Mucosa of descending colon (tissue), 3 donors: Measurements from ENCODE around the gene ADGRV1. TPM values are rescaled to one million over a fixed set of nuclear protein-coding genes. Genes with fewer than 3 reads are reported as not detected.

Experiments used
- ATAC-seq: fragments of 200-7000 bp; cut with Tn5 transposase; one replicate; pipeline ENCODE4 v1.9.1; 2020; ENCODE audit warnings: mild to moderate bottlenecking, moderate library complexity
- DNase-seq, 3 donors: peaks; one replicate each; pipeline ENCODE4 v3.0.0-alpha.2; 2020
- H3K36me3 ChIP-seq: fragments of 200-600 bp; one replicate; pipeline ENCODE4 v1.8.0; 2021; ENCODE audit warnings: low read depth, mild to moderate bottlenecking
- H3K4me1 ChIP-seq: fragments of 200-600 bp; one replicate; pipeline ENCODE4 v1.8.0; 2021; ENCODE audit warnings: low read depth, mild to moderate bottlenecking
- H3K4me3 ChIP-seq: fragments of 200-600 bp; one replicate; pipeline ENCODE4 v1.8.0; 2021; ENCODE audit warnings: mild to moderate bottlenecking
- H3K9me3 ChIP-seq: fragments of 200-600 bp; one replicate; pipeline ENCODE4 v1.8.0; 2021; ENCODE audit warnings: mild to moderate bottlenecking
- CTCF ChIP-seq: fragments of 200-600 bp; IDR thresholded peaks from one replicate; pipeline ENCODE4 v1.8.0; 2022; ENCODE audit warnings: antibody characterized with exemption, mild to moderate bottlenecking
- intact Hi-C, 2 donors: fragments of 100-400 bp; cut with DNase I in 1 of 2; cut with micrococcal nuclease in 1 of 2; formaldehyde crosslinking; loops; one replicate each; pipeline versions ENCODE4 v1.11.0 to v1.11.1; 2022; cut with DNase I, micrococcal nuclease
- total RNA-seq, 3 donors: library from RNA; stranded (reverse); fragmentation: NEBNext Ultra II Directional in 2 of 3; extraction: Animal tissue kit (Norgen Biotek cat#: 25700) in 2 of 3; gene quantifications; one replicate each; pipeline versions ENCODE4 v1.2.1 to v1.2.4, GENCODE V29; 2021 to 2023
- donor health status: DM: no; HTN: no; CAD: no; lungs with moderate emphysema.
- donor health status: DM: no; HTN: no; CAD: no.
- donor health status: DM: no; HTN: yes; CAD: no.

ADGRV1 gene
- total RNA-seq, 3 donors from 2014 or later, result 4.5 to 8.6 (median 6.1) TPM

- Histone ChIP-seq H3K4me1 (no peaks in the 10 kb centered on the region), H3K9me3 (no peaks in the 10 kb centered on the region), H3K36me3 (no peaks in the 10 kb centered on the region), H3K4me3 (no peak overlapping the region)
- DNase-seq, result no peak
- intact Hi-C loops, result no loop called here
- TF ChIP-seq CTCF, result no peak
- no peak for ATAC-seq
Measured at GRCh38 chr5:90707698-90708097, 149.1 kb downstream of the ADGRV1 start.

GRCh38 chr5:90709323-90710155 is 150.9 kb downstream of the ADGRV1 start:
- ATAC-seq, result peak; percentile 58
- DNase-seq, result peak in 1 of 3 donors; percentile 60
- intact Hi-C loops, result no loop called here
- Histone ChIP-seq H3K4me1 (no peaks in the 10 kb centered on the region), H3K9me3 (no peaks in the 10 kb centered on the region), H3K4me3 (no peak overlapping the region), H3K36me3 (no peaks in the 10 kb centered on the region)
- peak; percentile 27 for TF ChIP-seq CTCF

- TF ChIP-seq CTCF, result no peak
- Histone ChIP-seq H3K9me3 (no peaks in the 10 kb centered on the region), H3K36me3 (no peaks in the 10 kb centered on the region), H3K4me3 (no peak overlapping the region), H3K4me1 (no peaks in the 10 kb centered on the region)
- DNase-seq (no peak), ATAC-seq (no peak)
- intact Hi-C loops, result no loop called here
Measured at GRCh38 chr5:90718387-90718786, 159.8 kb downstream of the ADGRV1 start.

- Histone ChIP-seq H3K4me3 (no peak overlapping the region), H3K36me3 (no peaks in the 10 kb centered on the region), H3K4me1 (no peaks in the 10 kb centered on the region), H3K9me3 (no peaks in the 10 kb centered on the region)
- no peak for TF ChIP-seq CTCF
- no peak for DNase-seq
- intact Hi-C loops, result no loop called here
- ATAC-seq, result no peak
Measured at GRCh38 chr5:90739567-90739966, 181.0 kb downstream of the ADGRV1 start.

- Histone ChIP-seq H3K4me1 (no peaks in the 10 kb centered on the region), H3K4me3 (no peak overlapping the region), H3K36me3 (no peaks in the 10 kb centered on the region), H3K9me3 (no peaks in the 10 kb centered on the region)
- ATAC-seq, result no peak
- intact Hi-C loops, result no loop called here
- no peak for DNase-seq
- TF ChIP-seq CTCF, result no peak
Measured at GRCh38 chr5:90740244-90740799, 181.7 kb downstream of the ADGRV1 start.
